HFF-Myc (cell line): ENCODE results near the gene RAPGEF1.

Experiments used
- DNase-seq: peaks from one replicate; pipeline ENCODE4 v3.0.0-alpha.2; 2011; ENCODE audit warnings: low read depth; ENCODE audit errors: extremely low read depth
- H3K4me3 ChIP-seq: replicated peaks from 2 replicates; pipeline ENCODE4 v1.5.1; 2011; ENCODE audit warnings: low read depth, mild to moderate bottlenecking, control low read depth, low read length
- CTCF ChIP-seq: IDR thresholded peaks from 2 replicates; pipeline ENCODE4 v1.5.1; 2012; ENCODE audit warnings: mild to moderate bottlenecking, low read depth, low read length, control low read depth; ENCODE audit errors: missing control alignments

Gene RAPGEF1

GRCh38 chr9:131605770-131606590, 133.9 kb downstream of the RAPGEF1 start:
- H3K4me3 ChIP-seq, result no peak overlapping the region
- no peak for DNase-seq

GRCh38 chr9:131603711-131604439, 136.0 kb downstream of the RAPGEF1 start:
- no peak overlapping the region for H3K4me3 ChIP-seq
- DNase-seq, result no peak
- no peak for TF ChIP-seq CTCF

More at GRCh38 chr9:131605770-131606590, 133.9 kb downstream of the RAPGEF1 start:
- TF ChIP-seq CTCF, result no peak

GRCh38 chr9:131603199-131603598, 136.7 kb downstream of the RAPGEF1 start:
- DNase-seq, result no peak
- TF ChIP-seq CTCF, result no peak
- H3K4me3 ChIP-seq, result no peak overlapping the region

GRCh38 chr9:131601683-131602181, 138.1 kb downstream of the RAPGEF1 start:
- TF ChIP-seq CTCF, result no peak
- DNase-seq, result no peak
- H3K4me3 ChIP-seq, result no peak overlapping the region

- TF ChIP-seq CTCF, result no peak
- H3K4me3 ChIP-seq, result no peak overlapping the region
- DNase-seq, result no peak
Observed at GRCh38 chr9:131598121-131598520, 141.8 kb downstream of the RAPGEF1 start.

- no peak for TF ChIP-seq CTCF
- H3K4me3 ChIP-seq, result no peak overlapping the region
- no peak for DNase-seq
Observed at GRCh38 chr9:131597246-131597645, 142.6 kb downstream of the RAPGEF1 start.
